Activated CD4-positive, CD25-positive, alpha-beta regulatory T cell treated with anti-CD3 and anti-CD28 coated beads, Interleukin-2, amount 50 U/mL, for 24 hours (primary cell): Measurements from ENCODE around the gene IBA57.

Experiments used
- ATAC-seq, 2 donors: fragments of 150-1000 bp; cut with Tn5 transposase; one replicate each; pipeline ENCODE4 v1.10.0; 2021; ENCODE audit warnings: mild to moderate bottlenecking in 1 of 2, moderate library complexity in 1 of 2

IBA57 gene

DNA sequence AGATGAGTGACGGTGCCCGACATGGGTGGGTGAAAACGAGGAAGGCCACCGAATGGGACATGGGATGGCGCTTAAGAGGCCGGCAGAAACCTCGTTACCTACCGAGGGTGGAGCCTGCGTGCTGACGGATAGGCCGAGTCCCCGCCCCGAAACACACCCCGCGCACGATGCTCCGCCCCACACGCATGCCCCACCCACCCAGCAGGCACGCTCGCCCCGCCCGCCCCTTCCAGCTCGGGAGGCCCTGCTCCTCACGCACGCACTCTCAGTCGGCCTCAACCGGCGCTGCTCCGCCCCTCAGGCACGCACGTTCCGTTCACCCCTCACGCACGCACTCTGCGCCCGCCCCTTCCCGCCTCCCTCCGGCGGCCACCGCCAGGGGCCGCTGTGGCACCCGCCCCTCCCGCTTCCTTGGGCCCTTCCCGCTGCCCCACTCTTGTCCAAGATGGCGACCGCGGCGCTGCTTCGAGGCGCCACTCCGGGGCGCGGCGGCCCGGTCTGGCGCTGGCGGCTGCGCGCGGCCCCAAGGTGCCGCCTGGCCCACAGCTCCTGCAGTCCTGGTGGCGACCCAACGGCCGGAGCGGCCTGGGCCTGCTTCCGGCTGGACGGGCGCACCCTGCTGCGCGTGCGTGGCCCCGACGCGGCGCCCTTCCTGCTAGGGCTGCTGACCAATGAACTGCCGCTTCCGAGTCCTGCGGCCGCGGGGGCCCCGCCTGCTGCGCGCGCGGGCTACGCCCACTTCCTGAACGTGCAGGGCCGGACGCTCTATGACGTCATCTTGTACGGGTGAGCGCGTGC is at the start of gene IBA57:
IBA57 (plus strand) TSS at position 433 of the 798 bp plus-strand sequence; CDS start at position 446, 13 bp downstream.
- peak; percentile 85 to 86 for ATAC-seq

GRCh38 chr1:228117335-228117734 is 48.3 kb upstream of the IBA57 start:
- no peak for ATAC-seq

DNA sequence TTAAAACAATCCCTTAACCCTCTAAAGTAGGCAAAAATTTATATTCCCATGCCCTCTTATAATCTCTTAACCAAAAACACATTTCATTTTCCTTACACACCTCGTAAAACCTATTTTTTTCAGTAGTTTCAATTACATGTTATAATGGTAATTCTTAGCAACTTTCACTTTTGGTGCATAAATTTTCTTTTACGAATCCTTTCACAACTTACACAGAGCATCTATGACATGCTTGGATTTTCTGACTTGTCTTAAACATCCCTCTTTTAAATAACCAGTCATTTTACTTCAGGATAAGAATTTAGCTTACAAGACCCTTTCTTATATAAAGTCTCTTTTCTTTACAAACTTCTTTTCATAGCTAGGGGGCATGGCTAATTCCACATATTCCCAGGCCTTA is 47.6 kb upstream of the IBA57 start:
- ATAC-seq = no peak

DNA sequence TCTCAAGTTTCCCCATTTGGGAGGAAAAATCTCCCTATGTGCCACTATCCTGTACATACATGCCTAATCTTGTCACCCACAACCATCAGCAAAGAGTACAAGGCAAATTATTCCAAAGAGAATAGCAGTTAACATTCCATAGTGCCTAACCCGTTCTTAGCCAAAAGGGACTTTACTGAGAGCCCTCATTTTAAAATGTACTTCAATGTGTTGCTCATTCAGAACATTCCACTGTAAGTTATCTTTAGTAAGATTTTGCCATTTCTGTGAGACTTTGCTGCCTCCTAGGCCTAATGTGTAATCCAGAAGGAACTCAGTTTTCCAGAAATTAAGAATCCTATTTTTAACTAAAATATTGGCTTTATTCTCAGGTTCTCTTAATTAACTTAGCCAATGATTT is 45.3 kb upstream of the IBA57 start:
- ATAC-seq = no peak

DNA sequence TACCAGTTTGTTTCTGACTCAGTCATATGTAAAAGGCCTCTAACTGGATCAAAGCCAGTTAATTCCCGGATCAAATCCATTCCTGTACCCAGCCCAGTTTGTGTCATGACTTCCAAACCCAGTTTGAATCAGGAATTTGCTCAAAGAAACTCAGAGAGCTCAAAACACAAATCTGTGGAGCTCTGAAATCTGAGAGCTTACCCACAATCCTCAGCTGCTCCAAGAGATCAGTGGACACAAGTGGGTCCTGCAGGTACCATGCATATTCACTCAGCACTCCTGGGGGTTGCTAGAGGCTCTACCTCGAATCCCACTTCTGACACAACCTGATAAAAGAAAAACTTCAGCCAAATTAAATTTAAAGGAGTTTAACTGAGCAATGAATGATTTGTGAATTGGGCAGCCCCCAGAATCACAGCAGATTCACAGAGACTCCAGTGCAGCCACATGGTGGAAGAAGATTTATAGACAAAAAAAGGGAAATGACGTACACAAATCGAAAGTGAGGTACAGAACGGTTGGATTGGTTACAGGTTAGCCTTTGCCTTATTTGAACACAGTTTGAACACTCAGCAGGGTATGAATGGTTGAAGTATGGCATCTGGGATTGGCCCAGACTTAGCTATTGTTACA is 44.6 kb upstream of the IBA57 start:
- ATAC-seq = peak; percentile 25 to 36

- ATAC-seq = no peak
Measured at GRCh38 chr1:228122921-228123441, 42.6 kb upstream of the IBA57 start.

- ATAC-seq = no peak
Measured at GRCh38 chr1:228123505-228123904, 42.1 kb upstream of the IBA57 start.

GRCh38 chr1:228125185-228125584 is 40.4 kb upstream of the IBA57 start:
- no peak for ATAC-seq

DNA sequence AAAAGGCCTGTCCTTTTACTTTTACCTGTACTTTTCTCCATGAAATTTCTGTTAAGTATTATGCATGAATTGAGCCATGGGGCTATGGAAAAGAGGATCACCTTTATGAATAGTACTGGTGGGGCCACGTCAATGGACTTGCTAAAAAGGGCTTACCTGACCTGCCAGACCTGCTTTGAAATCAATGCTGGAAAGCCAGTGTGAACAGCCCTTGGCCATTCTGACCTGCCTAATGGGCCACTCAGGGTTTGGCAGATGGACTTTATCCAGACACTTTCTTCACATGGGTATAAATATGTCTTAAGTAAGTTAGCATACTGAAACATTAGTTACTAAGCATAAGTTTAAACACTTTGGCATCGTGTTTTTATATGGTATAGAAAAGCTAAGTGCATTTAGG is 33.8 kb upstream of the IBA57 start:
- ATAC-seq = no peak

- ATAC-seq = no peak
Measured at GRCh38 chr1:228134591-228134990, 31.0 kb upstream of the IBA57 start.

DNA sequence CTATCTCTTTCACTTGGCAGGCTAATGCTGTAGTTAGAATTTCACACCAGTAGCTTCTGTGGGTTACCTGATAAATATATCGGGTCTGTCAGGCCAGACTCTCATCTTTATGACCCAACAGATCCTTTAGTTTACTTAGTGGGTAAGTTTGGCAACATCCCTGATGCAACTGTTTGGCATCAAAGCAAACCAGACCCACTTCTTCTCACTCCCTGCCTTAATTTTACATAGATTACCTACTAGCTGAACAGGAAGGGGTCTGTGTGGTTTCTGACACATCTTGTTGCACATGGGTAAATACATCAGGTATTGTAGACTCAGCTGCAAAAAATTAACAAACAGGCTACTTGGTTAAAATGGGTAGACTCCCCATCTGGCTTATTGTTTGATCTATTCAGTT is 28.7 kb upstream of the IBA57 start:
- ATAC-seq = no peak

- no peak for ATAC-seq
Measured at GRCh38 chr1:228139406-228139930, 26.1 kb upstream of the IBA57 start.

GRCh38 chr1:228139931-228140723 is 25.5 kb upstream of the IBA57 start, which contains the start of gene GUK1:
GUK1 (plus strand) TSS chr1:228140279; CDS start chr1:228140303, 24 bp downstream.
- peak; percentile 90 to 93 for ATAC-seq

- no peak for ATAC-seq
Measured at GRCh38 chr1:228140724-228141225, 24.8 kb upstream of the IBA57 start.

DNA sequence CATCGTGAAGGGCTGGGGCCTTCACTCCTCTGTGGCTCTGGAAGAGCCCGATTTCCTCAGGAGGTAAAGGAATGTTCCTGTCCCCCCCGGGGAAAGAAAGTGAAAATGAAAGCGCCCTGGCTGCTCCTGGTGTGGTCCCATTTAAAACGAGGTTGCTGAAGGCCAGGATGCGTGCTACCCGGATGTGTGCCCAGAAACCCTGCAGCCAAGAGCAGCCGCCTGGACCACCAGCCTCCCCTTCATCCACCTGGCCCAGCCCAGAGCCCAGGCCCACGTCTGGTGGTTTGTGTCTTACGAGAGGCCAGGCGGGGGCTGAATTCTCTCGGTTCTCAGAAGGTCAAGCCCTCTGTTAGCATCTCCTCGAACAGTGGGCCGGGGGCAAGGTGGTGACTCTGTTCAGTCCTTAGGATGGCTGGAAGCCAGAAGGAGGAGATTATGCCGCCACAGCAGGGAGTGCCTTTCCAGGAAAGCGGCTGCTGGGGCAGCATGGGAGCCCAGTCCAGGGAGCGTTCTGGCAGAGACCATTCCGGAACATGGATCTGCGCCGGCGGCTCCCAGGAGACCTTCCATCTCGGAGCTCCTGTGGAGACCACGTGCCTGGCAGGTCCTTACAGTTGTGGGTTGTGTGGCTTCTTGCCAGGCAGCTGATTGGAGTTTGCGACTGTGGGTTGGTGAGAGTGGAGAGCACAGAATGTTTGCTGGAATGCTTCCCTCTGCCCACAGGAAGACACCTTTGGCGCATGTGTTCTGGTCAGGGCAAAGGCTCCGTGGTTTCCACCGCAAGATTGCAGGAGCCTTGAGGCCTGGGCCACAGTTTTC is 24.2 kb upstream of the IBA57 start:
- no peak for ATAC-seq

DNA sequence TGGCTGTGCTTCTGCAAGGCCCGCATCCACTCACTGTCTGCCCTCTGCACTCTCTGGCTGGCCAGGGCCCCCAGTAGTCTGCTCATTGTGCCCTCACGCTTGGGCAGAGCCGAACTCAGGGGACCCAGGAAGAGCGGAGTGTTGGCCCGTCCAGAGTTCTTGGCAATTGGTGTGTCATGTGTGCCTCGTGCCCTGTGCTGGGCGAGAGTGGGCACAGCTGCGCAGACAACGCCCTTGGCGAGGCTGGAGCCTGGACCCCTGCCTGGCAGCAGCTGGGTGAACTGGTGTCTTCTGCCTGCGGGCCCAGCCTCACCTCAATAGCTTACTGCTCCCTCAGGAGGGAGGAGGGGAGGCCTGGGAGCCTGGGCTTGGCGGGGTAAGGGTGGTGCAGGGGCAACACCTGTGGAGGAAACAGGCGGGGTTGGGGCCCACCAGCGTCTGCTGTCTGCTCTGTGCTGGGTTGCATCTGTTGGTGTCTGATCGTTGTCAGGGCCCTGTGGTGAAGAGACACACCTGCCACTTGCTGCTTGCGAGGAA is 23.4 kb upstream of the IBA57 start:
- ATAC-seq = no peak

DNA sequence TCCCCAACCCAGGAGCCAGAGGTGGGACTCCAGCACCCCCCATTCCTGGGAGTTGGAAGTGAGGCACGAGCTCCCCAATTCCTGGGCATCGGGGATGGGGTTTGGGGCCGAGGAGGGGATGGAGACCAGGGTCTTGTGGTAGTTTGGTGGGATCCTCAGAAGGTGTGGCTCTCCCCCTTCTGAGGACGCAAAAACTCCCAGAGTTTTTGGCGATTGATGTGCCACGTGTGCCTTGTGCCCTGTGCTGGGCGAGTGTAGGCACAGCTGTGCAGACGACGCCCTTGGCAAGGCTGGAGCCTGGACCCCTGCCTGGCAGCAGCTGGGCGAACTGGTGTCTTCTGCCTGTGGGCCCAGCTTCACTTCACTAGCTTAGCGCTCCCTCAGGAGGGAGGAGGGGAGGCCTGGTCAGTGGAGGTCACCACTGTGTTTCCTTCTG is 22.9 kb upstream of the IBA57 start:
- ATAC-seq = no peak

- no peak for ATAC-seq
Measured at GRCh38 chr1:228143480-228144192, 22.0 kb upstream of the IBA57 start.

- ATAC-seq = no peak
Measured at GRCh38 chr1:228144193-228144992, 21.2 kb upstream of the IBA57 start.

- ATAC-seq = no peak
Measured at GRCh38 chr1:228144993-228145343, 20.6 kb upstream of the IBA57 start.
